CD14-positive monocyte (primary cell): ENCODE results near the gene PHPT1. TPM values are rescaled to one million over a fixed set of nuclear protein-coding genes. Genes with fewer than 3 reads are reported as not detected.

Experiments
- DNase-seq, 3 donors: peaks; one replicate each; pipeline ENCODE4 v3.0.0-alpha.2; 2011 to 2022
- H2AFZ ChIP-seq: 2 replicates; pipeline ENCODE4 v1.6.0; 2012; ENCODE audit warnings: mild to moderate bottlenecking, low read depth, low read length, inconsistent platforms; ENCODE audit not compliant: insufficient read depth, poor library complexity, severe bottlenecking
- H3K27ac ChIP-seq, 2 donors: 1 replicate in 1 of 2; 2 replicates in 1 of 2; pipeline ENCODE4 v1.5.1; 2012 to 2013; ENCODE audit warnings: low read length in 2 of 2, control low read depth in 1 of 2, inconsistent platforms in 1 of 2, low read depth in 1 of 2, mild to moderate bottlenecking in 1 of 2
- H3K27me3 ChIP-seq, 2 donors: one replicate each; pipeline versions ENCODE4 v1.6.0 to v1.6.1; 2011 to 2013; ENCODE audit warnings: low read length in 2 of 2; ENCODE audit not compliant: control insufficient read depth in 2 of 2, insufficient read depth in 2 of 2
- H3K36me3 ChIP-seq, 2 donors: replicated peaks in 1 of 2; 1 replicate in 1 of 2; 2 replicates in 1 of 2; pipeline versions ENCODE4 v1.5.1 to v1.6.1; 2012 to 2013; ENCODE audit warnings: low read length in 2 of 2, control low read depth in 1 of 2, inconsistent platforms in 1 of 2, mild to moderate bottlenecking in 1 of 2; ENCODE audit not compliant: insufficient read depth in 2 of 2, control insufficient read depth in 1 of 2
- H3K4me1 ChIP-seq, 2 donors: 1 replicate in 1 of 2; 2 replicates in 1 of 2; pipeline versions ENCODE4 v1.5.1 to v1.6.1; 2012 to 2013; ENCODE audit warnings: low read length in 2 of 2, control low read depth in 1 of 2, inconsistent platforms in 1 of 2, mild to moderate bottlenecking in 1 of 2, moderate library complexity in 1 of 2; ENCODE audit not compliant: insufficient read depth in 2 of 2, control insufficient read depth in 1 of 2
- H3K4me2 ChIP-seq: replicated peaks from 2 replicates; pipeline ENCODE3; 2012; ENCODE audit warnings: low read length, moderate library complexity, mild to moderate bottlenecking; ENCODE audit not compliant: poor library complexity, severe bottlenecking; ENCODE audit errors: extremely low read depth
- H3K4me3 ChIP-seq, 3 experiments: fragments of 200-600 bp in 1 of 3; sonication (generic) in 1 of 3; replicated peaks in 1 of 3; 1 replicate in 2 of 3; 2 replicates in 1 of 3; pipeline ENCODE4 v1.5.1; 2011 to 2013; ENCODE audit warnings: low read length in 3 of 3, mild to moderate bottlenecking in 3 of 3, control low read depth in 2 of 3, low read depth in 2 of 3, inconsistent platforms in 1 of 3, moderate library complexity in 1 of 3
- H3K79me2 ChIP-seq: 2 replicates; pipeline ENCODE4 v1.6.0; 2012; ENCODE audit warnings: mild to moderate bottlenecking, control low read depth, inconsistent platforms, low read length, moderate library complexity; ENCODE audit not compliant: insufficient read depth
- H3K9ac ChIP-seq: 2 replicates; pipeline ENCODE4 v1.6.0; 2017; ENCODE audit warnings: low read length, mild to moderate bottlenecking; ENCODE audit not compliant: insufficient read depth, poor library complexity, severe bottlenecking
- H3K9me3 ChIP-seq, 2 donors: replicated peaks in 1 of 2; 1 replicate in 1 of 2; 2 replicates in 1 of 2; pipeline versions ENCODE4 v1.5.1 to v1.6.1; 2012 to 2013; ENCODE audit warnings: low read length in 2 of 2, control low read depth in 1 of 2; ENCODE audit not compliant: control insufficient read depth in 1 of 2, insufficient read depth in 1 of 2
- H4K20me1 ChIP-seq: 2 replicates; pipeline ENCODE4 v1.6.0; 2012; ENCODE audit warnings: mild to moderate bottlenecking, low read length, control low read depth, moderate library complexity; ENCODE audit not compliant: insufficient read depth
- H3K27ac Mint-ChIP-seq, 7 donors: one replicate each; pipeline ENCODE4 v1.8.0; 2020; ENCODE audit warnings: mild to moderate bottlenecking in 7 of 7, mixed read lengths in 7 of 7, moderate library complexity in 6 of 7, inconsistent platforms in 2 of 7
- H3K27me3 Mint-ChIP-seq, 3 donors: one replicate each; pipeline ENCODE4 v1.8.0; 2021 to 2022; ENCODE audit warnings: low read depth in 3 of 3, mild to moderate bottlenecking in 3 of 3, mixed read lengths in 3 of 3, moderate library complexity in 3 of 3, inconsistent platforms in 1 of 3
- H3K36me3 Mint-ChIP-seq, 2 donors: one replicate each; pipeline ENCODE4 v1.8.0; 2020; ENCODE audit warnings: mixed read lengths in 2 of 2, inconsistent platforms in 1 of 2, mild to moderate bottlenecking in 1 of 2
- H3K4me1 Mint-ChIP-seq: one replicate; pipeline ENCODE4 v1.8.0; 2020; ENCODE audit warnings: mild to moderate bottlenecking, mixed read lengths
- H3K4me3 Mint-ChIP-seq, 2 donors: one replicate each; pipeline ENCODE4 v1.8.0; 2020; ENCODE audit warnings: mild to moderate bottlenecking in 2 of 2, mixed read lengths in 2 of 2, moderate library complexity in 1 of 2
- H3K9me3 Mint-ChIP-seq, 7 donors: one replicate each; pipeline ENCODE4 v1.8.0; 2020 to 2022; ENCODE audit warnings: mixed read lengths in 7 of 7, mild to moderate bottlenecking in 6 of 7, moderate library complexity in 6 of 7, inconsistent platforms in 2 of 7
- CTCF ChIP-seq: fragments of 200-600 bp; IDR thresholded peaks from one replicate; pipeline ENCODE4 v1.8.0; 2022; ENCODE audit warnings: antibody characterized with exemption, mild to moderate bottlenecking
- WGBS: methylation state at CpG from one replicate; pipeline ENCODE4 v1.1.5; 2013; ENCODE audit warnings: missing lambda C conversion rate; ENCODE audit not compliant: insufficient coverage; 5-methylcytosine and 5-hydroxymethylcytosine counted together
- intact Hi-C, 2 donors: fragments of 100-400 bp; cut with micrococcal nuclease; formaldehyde crosslinking; loops; one replicate each; pipeline versions ENCODE4 v1.15.0 to v1.15.1; 2023
- polyA plus RNA-seq, 3 donors: library from polyadenylated mRNA; depleted of rRNA in 1 of 3; unstranded in 2 of 3; stranded (reverse) in 1 of 3; fragments of 300-500 nt in 2 of 3; fragments of >200 nt in 1 of 3; fragmentation: Illumina TruSeq in 2 of 3; gene quantifications; 1 replicate in 2 of 3; 2 replicates in 1 of 3; pipeline ENCODE4 v1.2.3, GENCODE V29; 2012 to 2021

The PHPT1 gene
- polyA plus RNA-seq, 3 donors, result 70.0 to 163 (median 94.3) TPM

- intact Hi-C loops, result no loop called here
- H2AFZ ChIP-seq, result no peak overlapping the region
Measured at GRCh38 chr9:136829981-136830885, 19.0 kb upstream of the PHPT1 start.

More at GRCh38 chr9:136829981-136830885, 19.0 kb upstream of the PHPT1 start:
- Mint-ChIP-seq H3K9me3 (no peaks in the 10 kb centered on the region), H3K4me1 (no peaks in the 10 kb centered on the region), H3K27me3 (peaks cover 0 to 2% (median 0%) of the 10 kb centered on the region in 3 donors), H3K36me3 (peaks cover 50 to 83% of the 10 kb centered on the region in 2 donors), H3K4me3 (no peak overlapping the region), H3K27ac (no peak overlapping the region)
- no peaks in the 10 kb centered on the region for H3K27me3 ChIP-seq
- DNase-seq, result no peak
- WGBS, result 95% methylated on average over 41 of the region's 41 CpGs
- H3K36me3 ChIP-seq, result peaks cover 70 to 85% of the 10 kb centered on the region in 2 donors
- H3K27ac ChIP-seq, result no peak overlapping the region
- TF ChIP-seq CTCF, result no peak
- H4K20me1 ChIP-seq, result no peaks in the 10 kb centered on the region
- H3K9me3 ChIP-seq, result no peaks in the 10 kb centered on the region
- H3K4me3 ChIP-seq, result no peak overlapping the region
- H3K4me2 ChIP-seq, result no peak overlapping the region
- H3K9ac ChIP-seq, result no peak overlapping the region
- H3K79me2 ChIP-seq, result no peaks in the 10 kb centered on the region
- H3K4me1 ChIP-seq, result no peaks in the 10 kb centered on the region
